OCI-LY1 (cell line): ENCODE results near the gene PMAIP1.

Source experiments
- EZH2 ChIP-seq: fragments of 200-600 bp; sonication (generic), shearing (Covaris generic); IDR thresholded peaks from 2 replicates; pipeline ENCODE4 v1.8.0; 2017; ENCODE audit warnings: borderline replicate concordance, mixed run types, mild to moderate bottlenecking, antibody characterized with exemption, low read length, moderate library complexity, mixed read lengths
- TF ChIP-seq, protein P1 (sequence below): fragments of 200-600 bp; sonication (generic), shearing (Covaris generic); IDR thresholded peaks from 2 replicates; pipeline ENCODE4 v1.5.1; 2017; ENCODE audit warnings: mild to moderate bottlenecking, antibody characterized with exemption, low read length, moderate library complexity, mixed read lengths

DNA sequence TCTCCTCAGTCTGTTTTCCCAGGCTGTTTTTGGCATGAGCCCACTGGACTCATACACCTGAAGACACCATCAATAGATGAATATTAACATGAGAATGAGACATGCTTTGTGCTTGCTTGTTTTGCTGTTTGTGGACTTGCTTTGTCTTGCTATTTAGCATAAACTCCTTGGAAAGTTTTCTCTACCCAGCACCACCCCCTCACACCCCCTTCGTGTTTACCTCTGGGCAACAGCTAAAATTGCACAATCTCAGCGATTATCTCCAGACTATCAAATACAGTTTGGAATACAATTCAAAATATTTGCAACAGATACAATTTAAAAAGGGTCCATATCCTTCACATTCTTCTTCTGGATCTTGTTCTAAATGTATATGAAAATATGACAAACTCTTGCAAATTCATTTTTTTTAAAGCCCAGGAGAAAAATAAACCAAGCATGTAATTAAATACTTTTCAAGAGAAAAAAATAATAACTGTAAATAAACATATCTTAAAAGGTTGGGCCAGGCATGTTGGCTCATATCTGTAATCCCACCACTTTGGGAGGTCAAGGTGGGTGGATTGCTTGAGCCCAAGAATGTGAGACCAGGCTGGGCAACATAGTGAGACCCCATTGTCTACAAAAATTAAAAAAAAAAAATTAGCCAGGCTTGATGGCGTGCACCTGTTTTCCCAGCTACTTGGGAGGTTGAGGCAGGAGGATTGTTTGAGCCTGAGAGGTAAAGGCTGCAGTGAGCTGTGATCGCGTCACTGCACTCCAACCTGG, 32.3 kb upstream of the PMAIP1 start:
- TF ChIP-seq, protein P1, sequence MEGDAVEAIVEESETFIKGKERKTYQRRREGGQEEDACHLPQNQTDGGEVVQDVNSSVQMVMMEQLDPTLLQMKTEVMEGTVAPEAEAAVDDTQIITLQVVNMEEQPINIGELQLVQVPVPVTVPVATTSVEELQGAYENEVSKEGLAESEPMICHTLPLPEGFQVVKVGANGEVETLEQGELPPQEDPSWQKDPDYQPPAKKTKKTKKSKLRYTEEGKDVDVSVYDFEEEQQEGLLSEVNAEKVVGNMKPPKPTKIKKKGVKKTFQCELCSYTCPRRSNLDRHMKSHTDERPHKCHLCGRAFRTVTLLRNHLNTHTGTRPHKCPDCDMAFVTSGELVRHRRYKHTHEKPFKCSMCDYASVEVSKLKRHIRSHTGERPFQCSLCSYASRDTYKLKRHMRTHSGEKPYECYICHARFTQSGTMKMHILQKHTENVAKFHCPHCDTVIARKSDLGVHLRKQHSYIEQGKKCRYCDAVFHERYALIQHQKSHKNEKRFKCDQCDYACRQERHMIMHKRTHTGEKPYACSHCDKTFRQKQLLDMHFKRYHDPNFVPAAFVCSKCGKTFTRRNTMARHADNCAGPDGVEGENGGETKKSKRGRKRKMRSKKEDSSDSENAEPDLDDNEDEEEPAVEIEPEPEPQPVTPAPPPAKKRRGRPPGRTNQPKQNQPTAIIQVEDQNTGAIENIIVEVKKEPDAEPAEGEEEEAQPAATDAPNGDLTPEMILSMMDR: no peak
- no peak for TF ChIP-seq EZH2
